ENCODE results near the gene ARHGAP9.

DNA sequence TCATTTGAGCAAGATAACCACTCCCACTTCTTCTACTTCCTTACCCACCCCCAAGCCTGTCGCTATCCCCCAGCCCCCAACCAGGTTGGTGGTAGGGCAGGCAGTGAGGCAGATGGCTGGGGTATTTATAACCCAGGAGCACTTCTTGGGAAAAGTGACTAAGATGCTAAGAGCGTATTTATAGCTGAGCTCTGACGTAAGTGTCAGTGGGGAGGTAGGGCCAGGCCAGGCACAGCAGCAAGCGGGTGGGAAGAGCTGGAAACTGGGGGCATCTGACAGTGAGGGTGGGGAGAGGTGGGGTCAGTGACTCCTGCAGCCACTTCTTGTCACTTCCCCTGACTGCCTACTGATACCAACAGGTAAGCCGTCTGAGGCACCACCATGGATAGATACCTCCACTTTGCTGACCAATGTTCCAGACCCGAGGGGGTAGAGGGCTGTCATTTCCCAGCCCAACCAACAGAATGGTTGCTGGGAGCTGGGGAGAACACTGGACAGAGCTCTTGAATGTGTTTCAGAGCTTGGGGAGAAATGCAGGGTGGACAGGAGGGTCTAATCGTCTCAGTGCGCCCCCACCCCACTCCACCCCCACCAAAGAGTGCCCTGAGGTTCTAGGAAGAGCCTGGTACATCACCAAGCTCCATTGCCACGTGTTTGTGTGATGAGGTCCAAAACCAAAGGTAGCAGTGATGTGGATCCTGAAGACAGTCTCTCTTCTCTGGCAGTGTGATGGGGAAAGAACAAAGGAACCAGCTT, 27.3 kb downstream of the ARHGAP9 start:
- TF ChIP-seq POLR2AphosphoS5 (IDR thresholded peaks at IDR 0.05; ENCODE audit: low read depth) = no peak
- TF ChIP-seq, protein P1, sequence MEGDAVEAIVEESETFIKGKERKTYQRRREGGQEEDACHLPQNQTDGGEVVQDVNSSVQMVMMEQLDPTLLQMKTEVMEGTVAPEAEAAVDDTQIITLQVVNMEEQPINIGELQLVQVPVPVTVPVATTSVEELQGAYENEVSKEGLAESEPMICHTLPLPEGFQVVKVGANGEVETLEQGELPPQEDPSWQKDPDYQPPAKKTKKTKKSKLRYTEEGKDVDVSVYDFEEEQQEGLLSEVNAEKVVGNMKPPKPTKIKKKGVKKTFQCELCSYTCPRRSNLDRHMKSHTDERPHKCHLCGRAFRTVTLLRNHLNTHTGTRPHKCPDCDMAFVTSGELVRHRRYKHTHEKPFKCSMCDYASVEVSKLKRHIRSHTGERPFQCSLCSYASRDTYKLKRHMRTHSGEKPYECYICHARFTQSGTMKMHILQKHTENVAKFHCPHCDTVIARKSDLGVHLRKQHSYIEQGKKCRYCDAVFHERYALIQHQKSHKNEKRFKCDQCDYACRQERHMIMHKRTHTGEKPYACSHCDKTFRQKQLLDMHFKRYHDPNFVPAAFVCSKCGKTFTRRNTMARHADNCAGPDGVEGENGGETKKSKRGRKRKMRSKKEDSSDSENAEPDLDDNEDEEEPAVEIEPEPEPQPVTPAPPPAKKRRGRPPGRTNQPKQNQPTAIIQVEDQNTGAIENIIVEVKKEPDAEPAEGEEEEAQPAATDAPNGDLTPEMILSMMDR (IDR thresholded peaks at IDR 0.05; ENCODE audit: insufficient read depth, low read length) = no peak
- no peak for TF ChIP-seq GABPA (IDR thresholded peaks at IDR 0.05; ENCODE audit: low read depth)
- no peak for TF ChIP-seq REST (IDR thresholded peaks at IDR 0.05; ENCODE audit: insufficient replicate concordance, low read depth)
- no peak for TF ChIP-seq SPI1 (IDR thresholded peaks at IDR 0.05; ENCODE audit: borderline replicate concordance, low read depth)
